HG03575 (cell line): Measurements from ENCODE around the gene ENDOU.

Experiments
- ATAC-seq: cut with Tn5 transposase; IDR thresholded peaks from one replicate; pipeline ENCODE4 v1.9.1; 2021; ENCODE audit not compliant: unreplicated experiment, insufficient number of reproducible peaks, low FRiP score; ENCODE audit errors: extremely low read depth

ENDOU gene

DNA sequence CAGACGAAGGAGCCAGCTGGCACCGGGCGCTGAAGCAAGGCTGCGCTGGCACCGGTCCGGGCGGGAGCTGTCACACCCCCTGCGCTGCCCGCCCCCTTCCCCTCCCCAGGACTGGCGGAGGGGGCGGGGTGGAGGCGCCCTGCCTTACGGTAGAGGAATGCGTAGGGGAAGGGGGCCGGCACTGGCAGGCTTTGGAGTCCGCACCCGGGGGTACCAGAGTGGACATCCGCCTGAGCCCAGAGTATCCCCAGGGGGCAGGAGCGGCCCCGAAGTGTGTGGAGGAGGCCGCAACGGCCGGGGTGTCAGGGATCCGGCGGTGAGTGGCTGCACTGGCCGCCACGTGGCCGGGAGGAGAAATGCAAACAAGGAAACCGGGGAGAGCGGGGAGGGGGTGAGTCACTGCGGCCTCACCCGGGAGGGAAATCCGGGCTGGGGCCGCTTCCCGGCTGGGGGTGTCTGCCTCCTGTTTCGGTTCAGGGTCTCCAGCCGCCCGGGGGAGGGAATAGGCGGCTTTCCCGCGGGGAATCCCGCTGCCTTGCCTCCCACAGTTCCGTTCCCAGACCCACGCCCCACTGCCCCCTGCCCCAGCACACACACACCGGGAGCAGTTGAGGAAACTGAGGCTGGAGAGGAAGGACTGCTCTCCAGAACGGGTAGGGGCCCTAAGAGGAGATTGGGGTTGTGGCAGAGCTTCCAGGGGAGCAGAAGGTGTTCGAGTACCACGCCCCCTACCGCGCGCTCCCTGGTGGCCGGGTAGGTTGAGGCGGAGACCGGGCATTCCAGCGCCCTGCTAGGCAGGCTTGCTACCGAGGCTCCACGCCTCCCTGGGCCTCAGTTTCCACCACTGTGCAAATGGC is 33.8 kb upstream of the ENDOU start, which contains the start of gene RAPGEF3:
TSS of gene RAPGEF3 (minus strand) at position 47 of the 857 bp plus-strand sequence. CDS start 324 bp downstream, outside the sequence.
- no peak for ATAC-seq

GRCh38 chr12:47758584-47758833 is 33.2 kb upstream of the ENDOU start:
- no peak for ATAC-seq

DNA sequence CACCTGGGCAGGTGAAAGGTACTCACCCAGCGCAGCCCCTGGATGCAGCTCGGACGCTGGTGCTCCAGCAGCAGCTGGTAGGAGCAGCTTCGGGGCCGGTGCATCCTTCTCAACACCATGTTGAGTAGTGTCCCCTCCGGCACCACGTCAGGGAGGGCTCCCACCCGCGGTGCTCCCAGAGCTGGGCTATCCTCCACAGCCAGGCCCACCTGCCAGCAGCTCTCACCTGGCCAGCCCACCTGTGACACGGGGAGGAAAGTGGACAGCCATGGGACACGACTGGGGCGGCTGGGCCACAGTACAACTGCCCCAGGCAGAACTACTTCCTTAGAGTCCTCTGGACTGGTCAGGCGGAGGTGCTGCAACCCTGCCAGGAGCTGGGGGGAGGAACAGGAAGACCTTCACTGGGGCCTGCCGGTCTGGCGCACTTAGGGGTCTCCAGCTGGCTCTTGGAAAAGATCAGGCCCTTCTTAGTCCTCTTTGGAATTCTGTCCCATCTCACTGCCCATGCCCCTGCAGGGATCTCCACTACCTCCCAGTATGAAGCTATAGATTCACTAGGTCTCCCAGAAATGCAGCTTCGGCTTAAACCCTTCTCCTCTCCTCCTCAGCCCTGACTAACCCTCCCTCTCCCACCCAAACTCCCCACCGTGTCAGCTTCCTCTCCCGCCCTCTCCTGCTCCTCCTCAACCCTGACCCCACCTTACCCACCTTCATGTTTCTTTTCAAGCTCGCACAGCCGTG is 32.7 kb upstream of the ENDOU start:
- no peak for ATAC-seq

DNA sequence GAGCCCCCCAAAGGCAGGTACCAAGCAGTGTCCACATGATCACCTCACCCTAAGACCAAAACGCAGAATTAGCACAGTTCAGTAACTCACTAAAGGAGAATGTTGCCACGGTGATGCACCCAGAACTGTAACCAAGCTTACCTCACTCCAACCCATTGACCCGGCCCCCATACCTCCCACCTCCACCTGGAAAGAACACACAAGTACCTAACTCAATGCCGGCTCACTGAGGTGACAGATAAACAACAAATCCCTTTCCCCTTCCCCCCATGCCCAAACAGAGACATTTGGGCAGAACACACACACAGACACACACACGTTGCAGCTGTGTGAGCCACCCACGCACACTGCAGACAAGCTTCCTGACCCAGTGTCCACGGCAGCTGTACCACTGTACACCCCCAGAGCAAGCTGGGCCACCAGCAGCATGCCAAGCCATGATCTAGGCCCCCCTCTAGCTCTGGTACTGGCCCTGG is 32.1 kb upstream of the ENDOU start:
- no peak for ATAC-seq

- no peak for ATAC-seq
Measured at GRCh38 chr12:47755655-47756562, 30.6 kb upstream of the ENDOU start.

DNA sequence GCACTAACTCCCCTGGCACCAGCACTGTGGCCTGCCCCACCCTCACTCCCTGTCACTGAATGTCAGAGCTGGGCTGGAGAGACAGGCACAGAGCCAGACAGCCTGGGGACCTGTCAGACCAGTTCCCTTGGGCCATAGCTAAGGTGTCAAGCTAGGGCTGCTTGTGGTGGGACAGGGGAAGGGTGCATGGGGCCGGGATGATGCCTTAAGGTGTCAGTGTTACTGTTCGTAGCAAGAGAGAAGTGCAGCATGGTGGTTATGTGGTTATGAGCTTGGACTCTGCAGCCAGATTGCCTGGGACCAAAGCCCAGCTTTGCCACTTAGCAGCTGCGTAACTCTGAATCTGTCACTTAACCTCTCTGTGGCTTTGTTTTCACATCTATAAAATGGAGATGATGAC is 29.6 kb upstream of the ENDOU start:
- ATAC-seq = no peak

GRCh38 chr12:47754126-47754525 is 28.8 kb upstream of the ENDOU start:
- no peak for ATAC-seq

DNA sequence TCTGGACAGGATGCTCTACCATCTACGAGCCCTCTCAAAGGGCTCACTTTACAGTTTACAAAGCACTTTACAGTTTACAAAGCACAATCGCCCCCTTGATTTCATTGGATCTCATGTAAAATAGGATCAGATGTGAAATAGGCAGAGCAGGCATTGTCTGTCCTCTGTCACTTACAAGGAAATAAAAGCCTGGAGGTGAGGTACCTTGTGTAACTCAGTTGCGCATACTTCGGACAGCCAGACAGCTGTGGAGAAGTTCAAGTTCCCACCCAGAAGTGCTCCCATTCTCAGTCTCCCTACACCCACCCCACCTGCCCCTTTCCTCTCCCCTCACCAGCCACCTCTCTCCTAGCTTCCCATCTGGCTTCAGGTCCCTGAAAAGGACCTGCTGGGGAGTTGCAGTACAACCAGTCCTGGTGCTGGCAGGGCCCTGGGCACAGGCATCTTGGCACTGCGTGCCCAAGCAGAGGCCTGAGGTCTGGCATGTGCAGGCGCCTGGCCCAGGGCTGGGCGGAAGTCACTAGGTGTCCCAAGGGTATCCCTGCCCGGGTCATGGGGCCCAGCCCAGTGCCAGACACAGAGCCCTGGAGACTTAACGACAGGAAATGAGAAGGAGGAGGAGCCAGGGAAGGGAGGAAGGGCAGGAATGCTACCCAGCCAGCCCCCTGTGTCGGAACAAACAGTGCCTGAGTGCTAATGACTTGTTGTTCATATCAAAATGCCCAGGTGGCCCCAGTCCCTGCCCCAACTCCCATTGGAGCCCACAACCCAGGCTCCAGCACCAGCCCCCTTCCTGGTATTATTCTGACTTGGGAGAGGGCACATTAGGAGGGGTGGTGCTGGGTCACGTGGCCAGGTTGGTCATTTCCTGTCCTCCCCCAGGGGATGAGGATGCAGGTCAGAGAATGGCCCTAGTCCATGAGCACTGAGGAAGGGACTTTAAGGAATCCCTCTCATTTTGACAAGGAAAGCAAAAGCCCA is 28.0 kb upstream of the ENDOU start:
- ATAC-seq = no peak

GRCh38 chr12:47752552-47752951 is 27.3 kb upstream of the ENDOU start:
- no peak for ATAC-seq

DNA sequence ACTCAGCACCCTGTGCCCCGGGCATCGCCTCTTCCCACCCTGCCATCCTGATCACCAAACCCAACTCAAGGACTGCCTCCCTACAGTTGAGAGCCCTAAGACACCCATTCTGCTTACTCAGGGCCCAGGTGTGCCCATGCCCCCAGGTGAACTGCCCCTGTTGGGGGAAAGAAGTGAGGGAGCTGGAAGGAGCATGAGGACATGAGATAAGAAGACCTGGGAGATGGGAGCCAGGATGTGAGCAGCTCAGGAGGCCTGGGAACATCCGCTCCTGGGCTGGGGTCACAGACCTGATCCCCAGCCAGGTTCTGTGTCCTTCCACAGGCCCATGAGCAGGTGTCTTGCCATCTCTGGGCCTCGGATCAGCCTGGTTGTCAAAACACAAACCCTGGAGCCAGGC is 26.8 kb upstream of the ENDOU start:
- no peak for ATAC-seq

DNA sequence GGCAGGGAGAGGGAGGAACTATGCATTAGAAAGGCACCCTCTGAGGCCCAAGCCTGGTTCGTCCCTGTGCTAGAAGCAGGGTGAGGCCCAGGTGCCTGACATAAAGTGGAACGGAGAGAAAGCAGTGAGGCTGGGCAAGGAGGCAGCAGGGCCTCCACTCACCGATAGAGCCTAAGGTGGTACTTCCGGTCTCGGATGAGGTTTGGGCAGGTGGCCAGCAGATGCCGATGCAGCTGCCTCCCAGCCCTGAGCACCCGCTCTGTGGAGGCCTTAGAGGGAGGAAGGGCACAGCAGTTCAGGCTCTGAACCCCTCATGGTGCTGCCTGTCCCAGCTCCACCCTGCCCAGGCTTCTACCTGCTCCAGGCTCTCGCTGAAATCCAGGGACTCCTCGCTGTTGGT is 26.3 kb upstream of the ENDOU start:
- no peak for ATAC-seq

DNA sequence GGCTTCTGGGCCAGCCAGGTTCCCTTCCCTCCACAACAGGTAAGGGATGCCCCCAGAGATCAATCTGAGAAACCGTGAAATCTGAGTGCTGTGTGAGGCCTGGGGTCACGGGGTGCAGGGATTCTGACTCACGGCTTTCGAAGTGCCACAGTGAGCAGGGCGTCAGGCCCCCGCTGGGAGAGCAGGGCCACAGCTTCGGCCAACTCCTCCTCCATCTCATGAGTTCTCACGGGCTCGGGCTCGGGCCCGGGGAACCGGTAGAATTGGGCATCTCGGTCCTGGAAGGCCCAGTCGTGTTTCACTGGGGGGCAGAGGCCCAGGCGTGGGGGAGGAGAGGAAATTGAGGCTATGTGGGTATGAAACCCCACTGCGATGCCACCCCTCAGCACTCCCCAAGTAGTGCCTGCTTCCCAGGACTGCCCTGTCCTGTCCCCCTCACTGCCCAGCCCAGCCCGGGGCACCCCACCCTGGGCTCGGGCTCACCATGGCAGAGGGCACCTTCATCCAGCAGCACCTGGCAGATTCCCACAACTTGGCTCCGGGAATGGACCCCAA is 25.7 kb upstream of the ENDOU start:
- ATAC-seq = no peak

DNA sequence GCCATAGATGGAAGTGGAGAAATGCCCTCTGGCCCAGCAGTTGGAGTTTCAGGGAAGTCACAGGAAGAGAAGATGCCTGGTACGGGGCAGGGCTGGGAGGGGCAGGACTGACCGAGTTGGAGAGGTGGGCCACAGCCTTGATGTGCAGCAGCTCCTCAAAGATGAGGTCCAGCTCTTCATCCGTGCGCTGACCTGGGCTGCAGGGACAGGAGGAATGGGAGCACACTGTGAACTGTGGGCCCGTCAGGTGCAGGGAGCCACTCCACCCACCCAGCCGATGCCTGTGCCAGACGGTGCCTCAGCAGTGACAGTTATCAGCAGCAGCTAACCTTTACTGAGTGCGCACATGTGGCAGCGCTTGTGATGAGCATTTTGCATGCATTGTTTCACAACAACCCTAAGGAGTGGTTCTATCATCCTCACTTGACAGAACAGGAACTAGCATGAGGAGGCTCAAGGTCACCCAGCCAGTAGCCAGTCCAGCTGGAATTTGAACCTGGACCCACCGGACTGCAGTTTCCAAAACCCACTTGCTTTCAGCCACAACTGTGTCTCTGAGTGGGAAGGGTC is 25.0 kb upstream of the ENDOU start:
- no peak for ATAC-seq

- no peak for ATAC-seq
Measured at GRCh38 chr12:47748899-47749298, 23.6 kb upstream of the ENDOU start.

- ATAC-seq = no peak
Measured at GRCh38 chr12:47748507-47748828, 23.2 kb upstream of the ENDOU start.

- no peak for ATAC-seq
Measured at GRCh38 chr12:47747596-47748506, 22.6 kb upstream of the ENDOU start.

GRCh38 chr12:47747126-47747525 is 21.8 kb upstream of the ENDOU start:
- no peak for ATAC-seq
